Vagina (tissue), 2 donors: ENCODE data around the gene CES1.

Source experiments
- CTCF ChIP-seq, 3 experiments: fragments of 450-650 bp in 2 of 3; fragments of 200-600 bp in 1 of 3; sonication (generic) in 1 of 3; IDR thresholded peaks; one replicate each; pipeline ENCODE4 v1.5.1; 2017 to 2019; ENCODE audit warnings: antibody characterized with exemption in 3 of 3, mild to moderate bottlenecking in 2 of 3, moderate library complexity in 2 of 3
- POLR2A ChIP-seq, 2 donors: fragments of 450-650 bp; IDR thresholded peaks; one replicate each; pipeline ENCODE4 v1.6.1; 2017; ENCODE audit warnings: antibody characterized with exemption in 2 of 2, mild to moderate bottlenecking in 2 of 2, moderate library complexity in 2 of 2
- POLR2AphosphoS5 ChIP-seq, 2 donors: sonication (generic); formaldehyde crosslinking; IDR thresholded peaks; one replicate each; pipeline ENCODE4 v1.9.0; 2017; ENCODE audit warnings: antibody characterized with exemption in 2 of 2, mild to moderate bottlenecking in 2 of 2, low read depth in 1 of 2; ENCODE audit not compliant: insufficient read depth in 1 of 2

GRCh38 chr16:55842369-55843104 lies 9.6 kb upstream of the CES1 start:
- TF ChIP-seq CTCF (IDR thresholded peaks at IDR 0.05) (peak; percentile 50 to 79 (median 59)), POLR2AphosphoS5 (IDR thresholded peaks at IDR 0.05; ENCODE audit: insufficient read depth in 1 of 2, low read depth in 1 of 2) (no peak), POLR2A (IDR thresholded peaks at IDR 0.05) (no peak)
